B cell (primary cell): ENCODE data around the gene ARHGEF4. TPM values are rescaled to one million over a fixed set of nuclear protein-coding genes. Genes with fewer than 3 reads are reported as not detected.

ENCODE experiments used
- ATAC-seq: fragments of 200-7000 bp; cut with Tn5 transposase; one replicate; pipeline ENCODE4 v1.10.0; 2021; ENCODE audit warnings: low read depth, mild to moderate bottlenecking, moderate number of reproducible peaks, moderate library complexity
- CTCF ChIA-PET: fragments of 350-600 bp; sonication (Branson Sonifier 250); formaldehyde crosslinking; loops from one replicate; lab custom pipeline; 2021; ENCODE audit warnings: antibody characterized with exemption, inconsistent platforms; lab: Charles Lee
- POLR2A ChIA-PET: fragments of 350-600 bp; sonication (Branson Sonifier 250); formaldehyde crosslinking; loops from one replicate; lab custom pipeline; 2021; ENCODE audit warnings: antibody characterized with exemption; lab: Charles Lee
- DNase-seq: peaks from one replicate; pipeline ENCODE4 v3.0.0; 2013
- H2AFZ ChIP-seq: 2 replicates; pipeline ENCODE4 v1.6.1; 2012; ENCODE audit warnings: mild to moderate bottlenecking, low read depth, low read length; ENCODE audit not compliant: insufficient read depth, poor library complexity, severe bottlenecking
- H3K27ac ChIP-seq, 2 donors: 1 replicate in 1 of 2; 2 replicates in 1 of 2; pipeline ENCODE4 v1.5.1; 2012 to 2013; ENCODE audit warnings: low read length in 2 of 2, mild to moderate bottlenecking in 2 of 2, moderate library complexity in 1 of 2
- H3K27me3 ChIP-seq, 4 experiments: fragments of 200-600 bp in 1 of 4; sonication (generic) in 1 of 4; replicated peaks in 1 of 4; 1 replicate in 2 of 4; 2 replicates in 2 of 4; pipeline versions ENCODE4 v1.6.1 to v1.7.0; 2013 to 2016; ENCODE audit warnings: low read length in 3 of 4, mild to moderate bottlenecking in 2 of 4, mixed read lengths in 1 of 4, moderate library complexity in 1 of 4; ENCODE audit not compliant: insufficient read depth in 4 of 4, control insufficient read depth in 3 of 4; ENCODE audit errors: control extremely low read depth in 1 of 4
- H3K36me3 ChIP-seq, 2 experiments: replicated peaks in 1 of 2; 1 replicate in 1 of 2; 2 replicates in 1 of 2; pipeline versions ENCODE4 v1.6.1 to v1.7.1; 2013; ENCODE audit warnings: low read length in 1 of 2; ENCODE audit not compliant: insufficient read depth in 2 of 2, control insufficient read depth in 1 of 2; ENCODE audit errors: control extremely low read depth in 1 of 2, extremely low read depth in 1 of 2
- H3K4me1 ChIP-seq, 2 donors: fragments of 200-600 bp in 1 of 2; sonication (generic) in 1 of 2; 1 replicate in 1 of 2; 2 replicates in 1 of 2; pipeline versions ENCODE4 v1.5.1 to v1.6.1; 2013 to 2017; ENCODE audit warnings: low read length in 2 of 2; ENCODE audit not compliant: control insufficient read depth in 2 of 2, insufficient read depth in 2 of 2
- H3K4me2 ChIP-seq: replicated peaks from 2 replicates; pipeline ENCODE3; 2012; ENCODE audit warnings: mild to moderate bottlenecking, low read depth, low read length; ENCODE audit not compliant: poor library complexity, severe bottlenecking
- H3K4me3 ChIP-seq, 5 experiments: fragments of 200-600 bp in 1 of 5; sonication (generic) in 1 of 5; 1 replicate in 3 of 5; 2 replicates in 2 of 5; pipeline versions ENCODE4 v1.5.1 to v1.7.0; 2011 to 2016; ENCODE audit warnings: low read length in 4 of 5, mild to moderate bottlenecking in 4 of 5, low read depth in 2 of 5, control low read depth in 1 of 5, moderate library complexity in 1 of 5; ENCODE audit not compliant: insufficient read depth in 1 of 5; ENCODE audit errors: control extremely low read depth in 1 of 5, extremely low read depth in 1 of 5
- H3K79me2 ChIP-seq: fragments of 200-600 bp; sonication (generic); one replicate; pipeline ENCODE4 v1.6.0; 2016; ENCODE audit warnings: low read length; ENCODE audit not compliant: control insufficient read depth, insufficient read depth
- H3K9ac ChIP-seq: fragments of 200-600 bp; sonication (generic); 2 replicates; pipeline ENCODE4 v1.6.1; 2017; ENCODE audit warnings: mild to moderate bottlenecking, low read length, moderate library complexity
- H3K9me3 ChIP-seq, 3 donors: one replicate each; pipeline versions ENCODE4 v1.6.1 to v1.7.1; 2013; ENCODE audit warnings: low read length in 2 of 3; ENCODE audit not compliant: control insufficient read depth in 2 of 3, insufficient read depth in 1 of 3; ENCODE audit errors: control extremely low read depth in 1 of 3
- H4K20me1 ChIP-seq: 2 replicates; pipeline ENCODE4 v1.6.0; 2012; ENCODE audit warnings: mild to moderate bottlenecking, low read length; ENCODE audit not compliant: insufficient read depth, control insufficient read depth, poor library complexity, severe bottlenecking
- H3K27ac Mint-ChIP-seq: one replicate; pipeline ENCODE4 v1.8.0; 2021; ENCODE audit warnings: mixed read lengths
- H3K27me3 Mint-ChIP-seq: one replicate; pipeline ENCODE4 v1.8.0; 2021; ENCODE audit warnings: mixed read lengths
- H3K4me1 Mint-ChIP-seq: one replicate; pipeline ENCODE4 v1.8.0; 2021; ENCODE audit warnings: mixed read lengths
- H3K4me3 Mint-ChIP-seq: one replicate; pipeline ENCODE4 v1.8.0; 2021; ENCODE audit warnings: mixed read lengths
- H3K9me3 Mint-ChIP-seq: one replicate; pipeline ENCODE4 v1.8.0; 2022; ENCODE audit warnings: mixed read lengths; ENCODE audit not compliant: insufficient read depth
- EZH2 ChIP-seq: IDR thresholded peaks from 2 replicates; pipeline ENCODE4 v1.6.1; 2012; ENCODE audit warnings: borderline replicate concordance, low read depth, mild to moderate bottlenecking, moderate library complexity, low read length; ENCODE audit not compliant: insufficient read depth, poor library complexity, severe bottlenecking
- WGBS: methylation state at CpG from one replicate; pipeline ENCODE4 v1.1.5; 2013; ENCODE audit warnings: missing lambda C conversion rate; ENCODE audit not compliant: insufficient coverage; 5-methylcytosine and 5-hydroxymethylcytosine counted together
- intact Hi-C: fragments of 100-400 bp; cut with micrococcal nuclease; formaldehyde crosslinking; loops from one replicate; pipeline ENCODE4 v1.10.0; 2022
- polyA plus RNA-seq: library from polyadenylated mRNA; depleted of rRNA; stranded (reverse); fragments of >200 nt; gene quantifications from 2 replicates; pipeline ENCODE4 v1.2.3, GENCODE V29; 2012
- total RNA-seq, 2 donors: library from RNA; stranded (reverse); fragments of 120-200 nt in 1 of 2; gene quantifications; 1 replicate in 1 of 2; 2 replicates in 1 of 2; pipeline versions ENCODE4 v1.2.3 to v1.2.4, GENCODE V29; 2013 to 2022
- TF ChIP-seq, protein P1 (sequence below): fragments of 200-600 bp; IDR thresholded peaks from one replicate; pipeline ENCODE4 v1.8.0; 2022; ENCODE audit warnings: antibody characterized with exemption, mild to moderate bottlenecking

The ARHGEF4 gene
- total and polyA plus RNA-seq, 2 donors (not counting 1 experiment from before 2014, with no cell fraction given): 2.1 TPM; not detected in 1

DNA sequence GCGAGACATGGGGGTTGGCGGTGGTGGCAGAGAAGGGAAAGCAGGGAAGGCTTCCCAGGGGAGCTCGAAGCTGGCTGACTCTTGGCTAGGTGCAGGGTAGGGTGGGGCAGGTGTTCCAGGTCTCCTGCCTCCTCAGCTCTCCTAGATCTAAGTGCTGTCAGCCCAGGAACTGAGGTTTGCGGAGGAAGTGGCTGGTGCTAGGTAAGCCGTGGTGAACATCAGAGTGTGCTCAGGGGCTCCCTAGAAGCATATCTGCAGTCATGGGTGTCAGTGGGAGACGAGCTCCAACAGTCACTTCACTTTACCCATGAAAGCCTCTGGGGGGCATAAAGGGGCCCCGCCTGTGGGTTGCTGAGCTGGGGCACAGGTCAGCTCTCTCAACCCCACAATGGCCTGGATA is 34.1 kb downstream of the ARHGEF4 start:
- no peak for TF ChIP-seq EZH2
- TF ChIP-seq, protein P1, sequence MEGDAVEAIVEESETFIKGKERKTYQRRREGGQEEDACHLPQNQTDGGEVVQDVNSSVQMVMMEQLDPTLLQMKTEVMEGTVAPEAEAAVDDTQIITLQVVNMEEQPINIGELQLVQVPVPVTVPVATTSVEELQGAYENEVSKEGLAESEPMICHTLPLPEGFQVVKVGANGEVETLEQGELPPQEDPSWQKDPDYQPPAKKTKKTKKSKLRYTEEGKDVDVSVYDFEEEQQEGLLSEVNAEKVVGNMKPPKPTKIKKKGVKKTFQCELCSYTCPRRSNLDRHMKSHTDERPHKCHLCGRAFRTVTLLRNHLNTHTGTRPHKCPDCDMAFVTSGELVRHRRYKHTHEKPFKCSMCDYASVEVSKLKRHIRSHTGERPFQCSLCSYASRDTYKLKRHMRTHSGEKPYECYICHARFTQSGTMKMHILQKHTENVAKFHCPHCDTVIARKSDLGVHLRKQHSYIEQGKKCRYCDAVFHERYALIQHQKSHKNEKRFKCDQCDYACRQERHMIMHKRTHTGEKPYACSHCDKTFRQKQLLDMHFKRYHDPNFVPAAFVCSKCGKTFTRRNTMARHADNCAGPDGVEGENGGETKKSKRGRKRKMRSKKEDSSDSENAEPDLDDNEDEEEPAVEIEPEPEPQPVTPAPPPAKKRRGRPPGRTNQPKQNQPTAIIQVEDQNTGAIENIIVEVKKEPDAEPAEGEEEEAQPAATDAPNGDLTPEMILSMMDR: no peak
- no peak overlapping the region for H3K27ac ChIP-seq
- no peak overlapping the region for H2AFZ ChIP-seq
- ATAC-seq (no peak), DNase-seq (no peak)
- WGBS: 77% methylated on average over 4 of the region's 7 CpGs
- no peak overlapping the region for H3K4me3 ChIP-seq
- POLR2A ChIA-PET: no interaction called here
- peaks cover 4 to 7% of the 10 kb centered on the region in 2 donors for H3K4me1 ChIP-seq
- intact Hi-C loops: no loop called here
- no peak overlapping the region for H3K27ac Mint-ChIP-seq
- H3K36me3 ChIP-seq: no peaks in the 10 kb centered on the region
- H3K9me3 Mint-ChIP-seq: no peaks in the 10 kb centered on the region
- no peaks in the 10 kb centered on the region for H4K20me1 ChIP-seq
- no peaks in the 10 kb centered on the region for H3K79me2 ChIP-seq
- peaks cover 8% of the 10 kb centered on the region for H3K4me1 Mint-ChIP-seq
- peaks cover 11% of the 10 kb centered on the region for H3K27me3 Mint-ChIP-seq
- CTCF ChIA-PET: interaction anchor here (0.5 to 10.2 kb wide), 2 partner anchors 72 to 282 kb away, joined by 3 to 210 read pairs; no protein-coding TSS in a partner anchor
- H3K27me3 ChIP-seq: no peaks in the 10 kb centered on the region
- no peaks in the 10 kb centered on the region for H3K9me3 ChIP-seq
- H3K4me3 Mint-ChIP-seq: no peak overlapping the region
- H3K9ac ChIP-seq: no peak overlapping the region
- no peak overlapping the region for H3K4me2 ChIP-seq

DNA sequence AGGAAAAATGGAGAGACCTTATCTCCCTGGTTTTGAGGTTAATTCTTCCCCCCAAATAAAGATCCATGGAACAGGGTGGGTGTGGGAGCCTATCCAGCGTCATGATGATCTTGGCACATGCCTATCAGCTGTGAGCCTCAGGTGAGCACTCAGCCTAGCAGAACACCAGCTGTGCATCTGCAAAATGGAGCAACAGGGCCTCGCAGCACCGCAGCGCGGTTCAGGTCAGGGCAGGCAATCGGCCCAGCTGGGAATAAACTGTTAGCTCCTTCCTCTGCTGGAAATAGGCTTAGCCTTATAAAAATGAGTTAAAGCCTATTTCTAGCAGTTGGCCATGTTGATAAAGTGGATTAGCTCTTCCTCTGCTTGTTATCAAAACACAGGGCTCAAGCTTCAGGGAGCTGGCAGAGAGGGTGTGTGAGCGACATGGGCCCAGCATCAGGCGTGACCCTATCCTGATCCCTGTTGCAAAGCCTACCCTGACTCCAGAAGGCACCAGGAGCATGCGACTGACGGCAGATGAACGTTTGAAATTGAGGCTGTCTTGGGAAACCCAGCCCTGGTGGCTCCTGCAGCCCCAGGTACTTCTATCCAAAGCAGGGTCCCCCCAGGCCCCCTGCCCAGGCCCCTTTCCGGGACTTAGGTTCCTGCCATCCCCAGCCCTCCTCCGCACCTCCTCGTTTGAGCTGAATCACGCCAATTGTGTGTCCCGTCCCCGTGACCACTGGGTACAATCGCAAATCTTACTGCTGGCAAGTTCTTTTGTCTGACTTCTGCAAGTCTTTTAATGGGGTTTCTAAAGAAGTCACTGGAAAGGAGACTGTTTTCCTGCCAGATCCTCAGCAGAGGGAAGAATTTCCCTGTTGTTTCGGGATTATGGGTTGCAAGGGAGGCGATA is 35.4 kb downstream of the ARHGEF4 start:
- ChIA-PET CTCF (interaction anchor here (1.0 to 10.2 kb wide), 3 partner anchors 11 to 73 kb away, joined by 3 to 210 read pairs (median 10); no protein-coding TSS in a partner anchor), POLR2A (no interaction called here)
- Mint-ChIP-seq H3K27me3 (peaks cover 13% of the 10 kb centered on the region), H3K4me3 (no peak overlapping the region), H3K27ac (no peak overlapping the region), H3K4me1 (peaks cover 8% of the 10 kb centered on the region), H3K9me3 (no peaks in the 10 kb centered on the region)
- Histone ChIP-seq H3K4me3 (no peak overlapping the region), H3K27me3 (no peaks in the 10 kb centered on the region), H3K4me2 (no peak overlapping the region), H3K4me1 (peaks cover 4 to 7% of the 10 kb centered on the region in 2 donors), H4K20me1 (no peaks in the 10 kb centered on the region), H3K27ac (no peak overlapping the region), H3K9ac (no peak overlapping the region), H3K36me3 (no peaks in the 10 kb centered on the region), H3K9me3 (no peaks in the 10 kb centered on the region), H2AFZ (no peak overlapping the region), H3K79me2 (no peaks in the 10 kb centered on the region)
- intact Hi-C loops: no loop called here
- TF ChIP-seq EZH2: no peak
- TF ChIP-seq, protein P1: no peak
- WGBS: 89% methylated on average over 20 of the region's 20 CpGs
- ATAC-seq (no peak), DNase-seq (no peak)
